ENCODE data around the gene MLIP. TPM values are rescaled to one million over a fixed set of nuclear protein-coding genes. Genes with fewer than 3 reads are reported as not detected.
"Not testable (repeated sequence)": the region's sequence is repeated elsewhere in the genome, so short reads cannot be mapped to it uniquely, and the experiment has no call there.

The MLIP gene
- total RNA-seq, 6 experiments from 2014 or later = not detected

- Mint-ChIP-seq H3K4me3 (no peak overlapping the region), H3K27ac (no peak overlapping the region), H3K9me3 (no peaks in the 10 kb centered on the region), H3K27me3 (ENCODE audit: insufficient read depth) (no peaks in the 10 kb centered on the region; the same call in 1 of the 2 replicates), H3K4me1 (ENCODE audit: low read depth) (no peaks in the 10 kb centered on the region), H3K36me3 (ENCODE audit: low read depth) (no peaks in the 10 kb centered on the region)
- DNase-seq = no peak
- no peak for TF ChIP-seq CTCF (IDR thresholded peaks at IDR 0.05)
These were observed 38.5 kb upstream of the MLIP start for GRCh38 chr6:54072635-54073313.

- no peaks in the 10 kb centered on the region for H3K36me3 Mint-ChIP-seq (ENCODE audit: low read depth)
- no peaks in the 10 kb centered on the region for H3K9me3 Mint-ChIP-seq
- H3K4me1 Mint-ChIP-seq (ENCODE audit: low read depth) = no peaks in the 10 kb centered on the region
- no peak for TF ChIP-seq CTCF (IDR thresholded peaks at IDR 0.05)
- no peak overlapping the region for H3K4me3 Mint-ChIP-seq
- H3K27ac Mint-ChIP-seq = no peak overlapping the region
- DNase-seq = no peak
- H3K27me3 Mint-ChIP-seq (ENCODE audit: insufficient read depth) = no peaks in the 10 kb centered on the region; the same call in 1 of the 2 replicates
These were observed 37.8 kb upstream of the MLIP start for GRCh38 chr6:54073487-54073886.

- H3K27me3 Mint-ChIP-seq (ENCODE audit: insufficient read depth) = no peaks in the 10 kb centered on the region; the same call in 1 of the 2 replicates
- no peaks in the 10 kb centered on the region for H3K36me3 Mint-ChIP-seq (ENCODE audit: low read depth)
- no peak for DNase-seq
- H3K27ac Mint-ChIP-seq = no peak overlapping the region
- H3K4me3 Mint-ChIP-seq = no peak overlapping the region
- no peaks in the 10 kb centered on the region for H3K4me1 Mint-ChIP-seq (ENCODE audit: low read depth)
- H3K9me3 Mint-ChIP-seq = no peaks in the 10 kb centered on the region
- TF ChIP-seq CTCF (IDR thresholded peaks at IDR 0.05) = no peak
These were observed 37.1 kb upstream of the MLIP start for GRCh38 chr6:54074109-54074508.

GRCh38 chr6:54074578-54075195, 36.6 kb upstream of the MLIP start:
- Mint-ChIP-seq H3K27me3 (ENCODE audit: insufficient read depth) (no peaks in the 10 kb centered on the region; the same call in 1 of the 2 replicates), H3K4me3 (no peak overlapping the region), H3K9me3 (no peaks in the 10 kb centered on the region), H3K4me1 (ENCODE audit: low read depth) (no peaks in the 10 kb centered on the region), H3K27ac (no peak overlapping the region), H3K36me3 (ENCODE audit: low read depth) (no peaks in the 10 kb centered on the region)
- DNase-seq = no peak
- no peak for TF ChIP-seq CTCF (IDR thresholded peaks at IDR 0.05)

- H3K9me3 Mint-ChIP-seq = no peaks in the 10 kb centered on the region
- no peaks in the 10 kb centered on the region for H3K4me1 Mint-ChIP-seq (ENCODE audit: low read depth)
- H3K36me3 Mint-ChIP-seq (ENCODE audit: low read depth) = no peaks in the 10 kb centered on the region
- no peak overlapping the region for H3K27ac Mint-ChIP-seq
- H3K27me3 Mint-ChIP-seq (ENCODE audit: insufficient read depth) = no peaks in the 10 kb centered on the region; the same call in 1 of the 2 replicates
- DNase-seq = no peak
- H3K4me3 Mint-ChIP-seq = no peak overlapping the region
- no peak for TF ChIP-seq CTCF (IDR thresholded peaks at IDR 0.05)
These were observed 35.0 kb upstream of the MLIP start for GRCh38 chr6:54076159-54076789.

GRCh38 chr6:54081499-54081898, 29.7 kb upstream of the MLIP start:
- H3K27ac Mint-ChIP-seq; H3K4me3 Mint-ChIP-seq; H3K9me3 Mint-ChIP-seq; H3K36me3 Mint-ChIP-seq (ENCODE audit: low read depth); H3K27me3 Mint-ChIP-seq (ENCODE audit: insufficient read depth); DNase-seq; H3K4me1 Mint-ChIP-seq (ENCODE audit: low read depth): not testable (repeated sequence)
